Cerebellar cortex (tissue), 1 donor: ENCODE measurements around the gene RBPJ.
A peak's percentile ranks its signal among the peaks of the same experiment; 100 is the strongest.
"Not testable (repeated sequence)": the region's sequence is repeated elsewhere in the genome, so short reads cannot be mapped to it uniquely, and the experiment has no call there.

ENCODE experiments used
- DNase-seq: peaks from one replicate; pipeline ENCODE4 v3.0.0-alpha.2; 2015; ENCODE audit warnings: low spot score

RBPJ gene

GRCh38 chr4:26375551-26375950 is 54.7 kb downstream of the RBPJ start:
- no peak for DNase-seq

GRCh38 chr4:26377328-26378311 is 56.8 kb downstream of the RBPJ start:
- no peak for DNase-seq

GRCh38 chr4:26379837-26380236 is 59.0 kb downstream of the RBPJ start:
- no peak for DNase-seq

- DNase-seq: no peak
Observed at GRCh38 chr4:26380740-26381139, 59.9 kb downstream of the RBPJ start.

- no peak for DNase-seq
Observed at GRCh38 chr4:26384380-26385057, 63.7 kb downstream of the RBPJ start.

GRCh38 chr4:26385690-26386089 is 64.9 kb downstream of the RBPJ start:
- no peak for DNase-seq

- no peak for DNase-seq
Observed at GRCh38 chr4:26386386-26386785, 65.6 kb downstream of the RBPJ start.

GRCh38 chr4:26388671-26389070 is 67.9 kb downstream of the RBPJ start:
- DNase-seq: no peak

GRCh38 chr4:26397086-26397485 is 76.3 kb downstream of the RBPJ start:
- no peak for DNase-seq

- peak; percentile 29 for DNase-seq
Observed at GRCh38 chr4:26400132-26400531, 79.3 kb downstream of the RBPJ start.

GRCh38 chr4:26402017-26402416 is 81.2 kb downstream of the RBPJ start:
- not testable (repeated sequence) for DNase-seq

GRCh38 chr4:26402458-26402857 is 81.6 kb downstream of the RBPJ start:
- DNase-seq: no peak

- no peak for DNase-seq
Observed at GRCh38 chr4:26404743-26405206, 84.0 kb downstream of the RBPJ start.

- no peak for DNase-seq
Observed at GRCh38 chr4:26406346-26406975, 85.6 kb downstream of the RBPJ start.

GRCh38 chr4:26407476-26407875 is 86.7 kb downstream of the RBPJ start:
- no peak for DNase-seq

- DNase-seq: peak; percentile 81
Observed at GRCh38 chr4:26410385-26411293, 89.8 kb downstream of the RBPJ start.

GRCh38 chr4:26412381-26413372 is 91.9 kb downstream of the RBPJ start:
- peak; percentile 29 for DNase-seq

GRCh38 chr4:26413582-26413981 is 92.8 kb downstream of the RBPJ start:
- no peak for DNase-seq

GRCh38 chr4:26418107-26418506 is 97.3 kb downstream of the RBPJ start:
- no peak for DNase-seq

- DNase-seq: no peak
Observed at GRCh38 chr4:26418850-26419249, 98.0 kb downstream of the RBPJ start.
